T-helper 9 cell (primary cell): ENCODE measurements around the gene TLR9.
A peak's percentile ranks its signal among the peaks of the same experiment; 100 is the strongest.

Experiments
- DNase-seq: peaks from one replicate; pipeline ENCODE4 v3.0.0-alpha.2; 2020

Gene TLR9

GRCh38 chr3:52216585-52217408 is 8.6 kb downstream of the TLR9 start:
- peak; percentile 57 for DNase-seq

GRCh38 chr3:52215351-52215750 is 10.1 kb downstream of the TLR9 start:
- no peak for DNase-seq

GRCh38 chr3:52213901-52214300 is 11.5 kb downstream of the TLR9 start:
- DNase-seq, result no peak

- no peak for DNase-seq
Measured at GRCh38 chr3:52213005-52213404, 12.4 kb downstream of the TLR9 start.

GRCh38 chr3:52211268-52211891 is 14.1 kb downstream of the TLR9 start:
- no peak for DNase-seq

DNA sequence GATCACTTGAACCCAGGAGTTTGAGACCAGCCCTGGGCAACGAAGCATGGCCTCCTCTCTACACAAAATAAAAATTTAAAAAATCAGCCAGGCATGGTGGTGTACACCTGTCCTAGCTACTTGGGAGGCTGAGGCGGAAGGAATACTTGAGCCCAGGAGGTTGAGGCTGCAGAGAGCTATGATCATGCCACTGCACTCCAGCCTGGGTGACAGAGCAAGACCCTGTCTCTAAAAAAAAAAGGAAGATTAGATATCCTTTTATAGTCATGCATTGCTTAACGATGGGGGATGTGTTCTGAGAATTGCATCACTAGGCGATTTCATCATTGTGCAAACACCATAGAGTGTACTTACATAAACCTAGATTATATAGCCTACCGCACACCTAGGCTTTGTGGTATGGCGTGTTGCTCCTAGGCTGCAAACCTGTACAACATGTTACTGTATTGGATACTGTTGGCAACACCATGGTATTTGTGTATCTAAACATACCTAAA is 14.8 kb downstream of the TLR9 start:
- DNase-seq, result no peak

- no peak for DNase-seq
Measured at GRCh38 chr3:52210037-52210436, 15.4 kb downstream of the TLR9 start.

- no peak for DNase-seq
Measured at GRCh38 chr3:52208556-52208955, 16.9 kb downstream of the TLR9 start.

GRCh38 chr3:52205727-52206372 is 19.6 kb downstream of the TLR9 start:
- no peak for DNase-seq

DNA sequence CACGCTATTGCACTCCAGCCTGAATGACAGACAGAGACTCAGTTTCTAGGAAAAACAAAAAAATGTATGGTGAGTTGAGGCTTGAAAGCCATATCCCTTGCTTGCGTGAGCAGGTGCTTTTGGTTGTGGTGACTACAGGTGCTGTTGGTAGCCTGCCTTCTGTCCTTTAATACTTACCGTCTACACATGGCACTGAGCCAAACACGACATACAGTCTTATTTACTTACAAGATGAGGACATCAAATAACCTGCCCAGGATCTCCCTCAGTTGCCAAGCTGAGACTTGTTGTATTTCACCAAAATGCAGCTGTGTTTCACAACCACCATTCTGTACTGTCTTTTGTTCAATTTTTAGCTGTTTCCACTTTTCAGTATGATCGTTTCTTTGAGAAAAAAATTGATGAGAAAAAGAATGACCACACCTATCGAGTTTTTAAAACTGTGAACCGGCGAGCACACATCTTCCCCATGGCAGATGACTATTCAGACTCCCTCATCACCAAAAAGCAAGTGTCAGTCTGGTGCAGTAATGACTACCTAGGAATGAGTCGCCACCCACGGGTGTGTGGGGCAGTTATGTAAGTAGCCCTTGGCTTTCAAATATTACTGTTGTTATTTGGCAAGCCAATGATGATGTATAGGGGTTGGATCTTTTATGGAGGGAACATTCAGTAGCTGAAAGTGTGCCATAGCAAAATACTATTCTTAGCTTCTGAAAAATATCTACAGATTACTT is 20.9 kb downstream of the TLR9 start:
- DNase-seq, result no peak

- DNase-seq, result no peak
Measured at GRCh38 chr3:52203701-52204100, 21.7 kb downstream of the TLR9 start.

- DNase-seq, result no peak
Measured at GRCh38 chr3:52202384-52203077, 22.9 kb downstream of the TLR9 start.

DNA sequence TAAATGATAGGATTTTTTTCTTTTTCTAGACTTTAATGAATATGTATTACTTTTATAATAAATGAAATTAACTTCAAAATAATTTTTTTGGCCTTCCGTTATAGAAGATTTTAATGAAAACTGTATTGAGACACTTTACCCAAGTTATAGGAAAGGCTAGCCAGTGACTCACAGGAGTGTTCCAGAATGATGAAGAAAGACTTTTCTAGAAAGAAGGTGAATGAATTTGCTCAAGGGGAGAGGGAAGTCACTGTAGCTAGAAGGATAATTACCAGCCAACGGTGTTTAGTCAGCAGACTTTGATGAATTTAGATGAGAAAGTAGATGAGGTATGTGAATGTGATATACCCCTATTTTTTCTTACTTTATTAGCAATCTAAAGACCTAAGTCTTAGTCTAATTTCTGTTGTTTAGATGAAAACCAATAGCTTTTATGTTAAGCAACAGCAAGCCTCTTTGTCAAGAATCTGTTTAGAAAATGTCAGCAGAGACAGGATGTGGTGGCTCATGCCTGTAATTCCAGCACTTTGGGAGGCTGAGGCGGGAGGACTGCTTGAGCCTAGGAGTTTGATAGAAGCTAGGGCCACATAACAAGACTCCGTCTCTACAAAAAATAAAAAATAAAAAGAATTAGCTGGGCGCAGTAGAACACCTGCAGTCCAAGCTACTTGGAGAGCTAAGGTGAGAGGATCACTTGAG is 24.3 kb downstream of the TLR9 start:
- DNase-seq, result no peak

DNA sequence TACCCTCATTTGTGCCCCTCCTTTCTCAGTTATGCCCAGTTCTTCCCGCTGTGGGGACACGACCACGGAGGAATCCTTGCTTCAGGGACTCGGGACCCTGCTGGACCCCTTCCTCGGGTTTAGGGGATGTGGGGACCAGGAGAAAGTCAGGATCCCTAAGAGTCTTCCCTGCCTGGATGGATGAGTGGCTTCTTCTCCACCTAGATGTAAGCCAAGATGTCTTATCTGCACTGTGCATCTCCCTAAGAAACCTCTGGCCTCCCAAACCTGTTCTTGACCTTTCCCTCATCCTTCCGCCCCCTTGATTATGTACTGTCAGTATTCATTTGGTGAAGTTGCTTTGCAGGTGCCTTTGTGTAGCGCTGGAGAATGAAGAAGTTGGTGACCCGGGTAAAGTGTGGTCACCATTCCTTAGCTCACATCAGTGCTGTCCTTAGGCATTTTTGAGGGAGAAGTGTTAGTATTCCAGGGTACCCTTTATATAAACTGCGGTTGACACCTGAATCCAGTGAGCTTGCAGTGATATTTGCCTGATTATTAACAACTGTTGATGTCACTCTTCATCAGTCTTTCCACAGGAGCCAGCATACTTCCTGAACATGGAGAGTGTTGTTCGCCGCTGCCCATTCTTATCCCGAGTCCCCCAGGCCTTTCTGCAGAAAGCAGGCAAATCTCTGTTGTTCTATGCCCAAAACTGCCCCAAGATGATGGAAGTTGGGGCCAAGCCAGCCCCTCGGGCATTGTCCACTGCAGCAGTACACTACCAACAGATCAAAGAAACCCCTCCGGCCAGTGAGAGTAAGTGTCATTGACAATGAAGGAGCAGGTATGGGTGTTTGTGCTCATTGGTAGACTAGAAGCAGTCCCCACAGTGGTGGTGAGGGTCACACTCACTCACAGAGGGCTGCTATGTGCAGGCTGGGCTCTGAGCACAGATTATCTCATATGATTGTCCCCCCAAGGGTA is 26.5 kb downstream of the TLR9 start:
- no peak for DNase-seq

DNA sequence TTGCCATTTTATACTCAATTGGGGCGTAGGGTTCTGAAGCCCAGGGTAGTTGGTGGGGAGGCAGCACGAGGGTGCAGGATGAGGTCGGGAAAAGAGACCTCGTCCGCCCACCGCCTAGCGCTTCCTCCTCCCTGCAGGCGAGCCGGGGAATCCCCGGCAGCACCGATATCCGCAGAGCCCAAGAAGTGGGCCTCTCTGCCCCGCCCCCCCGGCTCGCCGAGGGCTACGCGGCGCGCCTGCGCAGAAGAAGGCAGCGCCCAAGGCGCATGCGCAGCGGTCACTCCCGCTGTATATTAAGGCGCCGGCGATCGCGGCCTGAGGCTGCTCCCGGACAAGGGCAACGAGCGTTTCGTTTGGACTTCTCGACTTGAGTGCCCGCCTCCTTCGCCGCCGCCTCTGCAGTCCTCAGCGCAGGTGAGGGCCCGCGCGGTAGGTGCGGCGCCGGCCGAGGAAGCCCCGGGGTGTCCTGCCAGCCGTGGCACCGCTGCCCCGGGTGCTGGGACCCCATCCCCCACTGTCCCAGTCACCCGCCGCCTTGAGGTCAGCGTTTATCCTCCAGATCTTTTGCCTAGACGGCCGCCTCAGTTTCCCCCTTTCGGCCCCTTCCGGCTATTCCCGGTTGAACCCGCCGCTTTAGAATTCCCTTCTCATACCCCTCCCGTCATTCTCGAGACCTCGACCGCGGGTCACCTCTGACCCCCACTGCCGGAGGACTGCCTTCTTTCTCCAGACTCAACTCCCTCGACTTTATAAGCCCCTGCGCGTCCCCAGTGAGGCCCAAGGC is 27.4 kb downstream of the TLR9 start, which contains the start of gene ALAS1:
Gene ALAS1, plus strand, starts transcription at position 319 of the 784 bp plus-strand sequence. CDS start 1,082 bp downstream, outside the sequence.
- peak; percentile 94 for DNase-seq

GRCh38 chr3:52197499-52197841 is 28.0 kb downstream of the TLR9 start:
- DNase-seq, result no peak

DNA sequence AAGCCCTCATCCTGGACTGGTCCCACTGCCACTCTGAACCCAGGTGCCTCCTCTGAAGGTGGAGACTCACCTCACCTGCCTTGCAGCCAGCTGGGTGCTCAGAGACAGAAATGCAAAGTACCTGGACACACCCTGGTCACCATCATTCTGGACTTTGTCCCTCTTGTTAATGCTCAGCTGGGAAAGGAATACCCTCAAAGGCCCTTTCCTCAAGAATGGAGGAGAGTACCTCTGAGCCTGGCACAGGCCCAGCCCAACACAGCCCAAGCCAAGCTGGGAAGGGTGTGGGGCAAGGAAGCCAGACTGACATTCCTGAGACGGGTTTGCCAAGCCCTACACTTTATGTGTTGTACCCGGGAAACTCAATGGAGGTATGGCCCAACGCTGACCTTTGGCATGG is 28.5 kb downstream of the TLR9 start:
- DNase-seq, result no peak

DNA sequence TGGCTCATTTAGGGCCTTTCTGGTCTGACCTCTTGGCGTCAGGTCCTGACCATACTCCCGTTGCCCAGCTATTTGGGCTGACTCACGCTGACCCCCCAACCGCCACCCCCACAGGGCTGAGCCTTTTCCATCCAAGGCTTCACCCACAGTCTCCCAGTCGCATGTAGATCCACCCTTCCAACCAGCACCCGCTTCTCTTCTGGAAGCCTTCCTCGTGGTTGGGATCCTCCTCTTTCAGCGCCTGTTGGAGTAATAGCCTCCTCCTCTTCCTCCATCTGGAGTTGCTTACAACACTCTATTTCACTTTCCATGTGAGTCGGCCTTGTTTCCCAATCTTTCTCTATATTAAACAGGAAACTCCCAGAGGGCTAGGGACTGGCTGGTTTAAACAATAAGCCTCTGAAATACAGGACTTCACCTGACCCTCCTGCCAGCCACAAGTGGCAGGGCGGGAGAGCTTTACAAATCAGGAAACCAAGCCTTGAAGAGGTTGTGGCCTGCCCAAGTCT is 29.6 kb downstream of the TLR9 start:
- no peak for DNase-seq

GRCh38 chr3:52195291-52195597 is 30.2 kb downstream of the TLR9 start:
- no peak for DNase-seq
